Breast epithelium (tissue), 4 donors: ENCODE results near the gene MYMK. TPM values are rescaled to one million over a fixed set of nuclear protein-coding genes. Genes with fewer than 3 reads are reported as not detected.
A peak's percentile ranks its signal among the peaks of the same experiment; 100 is the strongest.

ENCODE experiments used
- DNase-seq, 2 donors: peaks; one replicate each; pipeline ENCODE4 v3.0.0-alpha.2; 2019; ENCODE audit warnings: low spot score in 2 of 2
- H3K27ac ChIP-seq, 2 donors: fragments of 200-600 bp; sonication (generic) in 1 of 2; one replicate each; pipeline ENCODE4 v1.5.1; 2016 to 2019; ENCODE audit warnings: mild to moderate bottlenecking in 1 of 2
- H3K27me3 ChIP-seq, 2 donors: fragments of 200-600 bp; sonication (generic) in 1 of 2; one replicate each; pipeline versions ENCODE4 v1.5.1 to v1.6.0; 2017 to 2019; ENCODE audit warnings: control low read depth in 1 of 2, mild to moderate bottlenecking in 1 of 2
- H3K36me3 ChIP-seq: fragments of 200-600 bp; one replicate; pipeline ENCODE4 v1.5.1; 2019
- H3K4me1 ChIP-seq, 2 donors: fragments of 200-600 bp; sonication (generic); one replicate each; pipeline ENCODE4 v1.5.1; 2016 to 2019; ENCODE audit warnings: control low read depth in 1 of 2
- H3K4me3 ChIP-seq, 3 donors: fragments of 200-600 bp; sonication (generic); 1 replicate in 2 of 3; 2 replicates in 1 of 3; pipeline ENCODE4 v1.5.1; 2016 to 2019; ENCODE audit warnings: mild to moderate bottlenecking in 3 of 3, moderate library complexity in 2 of 3
- H3K9me3 ChIP-seq, 2 donors: fragments of 200-600 bp; sonication (generic) in 1 of 2; one replicate each; pipeline ENCODE4 v1.5.1; 2016 to 2019; ENCODE audit warnings: control low read depth in 1 of 2
- CTCF ChIP-seq, 3 donors: fragments of 450-650 bp; IDR thresholded peaks; one replicate each; pipeline ENCODE4 v1.5.1; 2016 to 2017; ENCODE audit warnings: antibody characterized with exemption in 3 of 3, mild to moderate bottlenecking in 3 of 3, moderate library complexity in 3 of 3
- POLR2A ChIP-seq: fragments of 450-650 bp; IDR thresholded peaks from one replicate; pipeline ENCODE4 v1.6.1; 2016; ENCODE audit warnings: antibody characterized with exemption, mild to moderate bottlenecking, moderate library complexity
- POLR2AphosphoS5 ChIP-seq, 3 donors: sonication (generic); formaldehyde crosslinking; IDR thresholded peaks; one replicate each; pipeline ENCODE4 v1.6.1; 2017; ENCODE audit warnings: antibody characterized with exemption in 3 of 3
- intact Hi-C: fragments of 100-400 bp; cut with DNase I; formaldehyde crosslinking; loops from one replicate; pipeline ENCODE4 v1.15.1; 2023; ENCODE audit warnings: low total_unique reads
- total RNA-seq, 3 donors: library from RNA; depleted of rRNA; stranded (reverse); fragments of >200 nt; gene quantifications; one replicate each; pipeline ENCODE4 v1.1.0, GENCODE V29; 2016

Gene MYMK
- total RNA-seq, 3 donors from 2014 or later = not detected

GRCh38 chr9:133508046-133508445 is 16.7 kb downstream of the MYMK start:
- Histone ChIP-seq H3K4me1 (no peaks in the 10 kb centered on the region), H3K27ac (no peak overlapping the region)
- no peak for DNase-seq

GRCh38 chr9:133507246-133507965 is 17.4 kb downstream of the MYMK start:
- intact Hi-C loops = no loop called here
- Histone ChIP-seq H3K4me3 (no peak overlapping the region), H3K4me1 (no peaks in the 10 kb centered on the region), H3K9me3 (peaks cover 0 to 3% of the 10 kb centered on the region in 2 donors), H3K27me3 (no peaks in the 10 kb centered on the region), H3K36me3 (no peaks in the 10 kb centered on the region), H3K27ac (peak overlapping the region in 1 of 2 donors; percentile 68)
- no peak for DNase-seq
- TF ChIP-seq POLR2AphosphoS5 (IDR thresholded peaks at IDR 0.05) (no peak), CTCF (IDR thresholded peaks at IDR 0.05) (no peak), POLR2A (no peak)

More at GRCh38 chr9:133508046-133508445, 16.7 kb downstream of the MYMK start:
- no peak for TF ChIP-seq CTCF (IDR thresholded peaks at IDR 0.05)
- TF ChIP-seq POLR2A = no peak
- TF ChIP-seq POLR2AphosphoS5 (IDR thresholded peaks at IDR 0.05) = no peak
- Histone ChIP-seq H3K27me3 (no peaks in the 10 kb centered on the region), H3K36me3 (no peaks in the 10 kb centered on the region), H3K4me3 (no peak overlapping the region), H3K9me3 (no peaks in the 10 kb centered on the region)
- intact Hi-C loops = no loop called here

GRCh38 chr9:133506653-133507038 is 18.1 kb downstream of the MYMK start:
- intact Hi-C loops = no loop called here
- H3K4me1 ChIP-seq = no peaks in the 10 kb centered on the region
- peak overlapping the region in 1 of 2 donors; percentile 68 for H3K27ac ChIP-seq
- no peak for DNase-seq
- peaks cover 0 to 10% of the 10 kb centered on the region in 2 donors for H3K9me3 ChIP-seq
- no peak overlapping the region for H3K4me3 ChIP-seq
- no peak for TF ChIP-seq POLR2A
- H3K36me3 ChIP-seq = no peaks in the 10 kb centered on the region
- no peaks in the 10 kb centered on the region for H3K27me3 ChIP-seq

GRCh38 chr9:133505901-133506652 is 18.7 kb downstream of the MYMK start:
- peak overlapping the region in 1 of 2 donors; percentile 68 for H3K27ac ChIP-seq
- intact Hi-C loops = no loop called here
- no peak for DNase-seq
- H3K4me1 ChIP-seq = no peaks in the 10 kb centered on the region
- H3K36me3 ChIP-seq = no peaks in the 10 kb centered on the region
- H3K4me3 ChIP-seq = no peak overlapping the region
- TF ChIP-seq CTCF (IDR thresholded peaks at IDR 0.05) (no peak), POLR2AphosphoS5 (IDR thresholded peaks at IDR 0.05) (no peak), POLR2A (no peak)
- peaks cover 0 to 16% of the 10 kb centered on the region in 2 donors for H3K9me3 ChIP-seq
- no peaks in the 10 kb centered on the region for H3K27me3 ChIP-seq

GRCh38 chr9:133505186-133505830 is 19.5 kb downstream of the MYMK start:
- Histone ChIP-seq H3K27me3 (no peaks in the 10 kb centered on the region), H3K4me3 (no peak overlapping the region), H3K27ac (peak overlapping the region in 1 of 2 donors; percentile 68), H3K36me3 (no peaks in the 10 kb centered on the region), H3K4me1 (no peaks in the 10 kb centered on the region), H3K9me3 (peaks cover 0 to 17% of the 10 kb centered on the region in 2 donors)
- intact Hi-C loops = no loop called here
- no peak for DNase-seq
- TF ChIP-seq CTCF (IDR thresholded peaks at IDR 0.05) (no peak), POLR2A (no peak), POLR2AphosphoS5 (IDR thresholded peaks at IDR 0.05) (no peak)
